ENCODE data around the gene IL27RA. TPM values are rescaled to one million over a fixed set of nuclear protein-coding genes. Genes with fewer than 3 reads are reported as not detected.

The IL27RA gene
- total RNA-seq, 1 donor from 2014 or later: 76.6 TPM

GRCh38 chr19:13992025-13992424 lies 39.5 kb upstream of the IL27RA start:
- Mint-ChIP-seq H3K27ac (no peak overlapping the region), H3K36me3 (ENCODE audit: low read depth) (peaks cover 23% of the 10 kb centered on the region), H3K4me3 (ENCODE audit: low read depth) (no peak overlapping the region), H3K9me3 (no peaks in the 10 kb centered on the region), H3K4me1 (ENCODE audit: low read depth) (peaks cover 18% of the 10 kb centered on the region), H3K27me3 (ENCODE audit: low read depth) (no peaks in the 10 kb centered on the region)
- intact Hi-C loops (cut with micrococcal nuclease): no loop called here
- DNase-seq (ENCODE audit: low spot score): no peak

GRCh38 chr19:13993590-13994300 lies 37.8 kb upstream of the IL27RA start:
- Mint-ChIP-seq H3K27ac (no peak overlapping the region), H3K4me1 (ENCODE audit: low read depth) (peaks cover 11% of the 10 kb centered on the region)
- intact Hi-C loops (cut with micrococcal nuclease): no loop called here

DNA sequence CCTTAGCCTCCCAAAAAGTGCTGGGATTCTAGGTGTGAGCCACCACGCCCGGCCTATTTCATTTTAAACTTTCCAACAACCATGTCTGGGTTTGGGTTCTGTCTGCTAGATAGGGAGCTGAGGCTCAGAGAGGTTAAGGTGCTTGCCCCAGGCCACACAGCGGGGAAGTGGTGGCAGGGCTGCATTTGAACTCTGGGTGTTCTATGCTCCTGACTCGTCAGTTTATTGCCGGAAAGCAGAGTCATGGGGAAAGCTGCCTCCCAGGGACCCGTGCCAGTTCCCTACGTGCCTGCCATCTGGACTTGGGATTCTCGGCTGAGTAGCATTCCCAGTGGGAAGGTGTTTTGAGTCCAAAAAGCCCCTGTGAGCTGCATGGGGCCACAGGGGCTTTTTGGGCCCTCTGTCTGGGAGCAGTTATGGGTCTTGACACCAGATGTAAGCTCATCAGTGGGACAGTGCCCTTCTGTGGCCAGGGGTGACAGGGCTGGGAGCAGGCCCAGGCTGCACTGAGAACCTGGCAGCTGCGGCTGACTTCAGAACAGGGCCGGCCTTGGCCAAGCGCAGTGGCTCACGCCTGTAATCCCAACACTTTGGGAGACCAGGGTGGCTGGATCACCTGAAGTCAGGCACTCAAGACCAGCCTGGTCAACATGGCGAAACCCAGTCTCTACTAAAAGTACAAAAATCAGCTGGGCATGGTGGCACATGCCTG lies 36.4 kb upstream of the IL27RA start:
- peaks cover 2% of the 10 kb centered on the region for H3K4me1 Mint-ChIP-seq (ENCODE audit: low read depth)
- H3K4me3 Mint-ChIP-seq (ENCODE audit: low read depth): no peak overlapping the region
- no peak overlapping the region for H3K27ac Mint-ChIP-seq
- H3K36me3 Mint-ChIP-seq (ENCODE audit: low read depth): peaks cover 29% of the 10 kb centered on the region
- intact Hi-C loops (cut with micrococcal nuclease): no loop called here
- no peak for DNase-seq (ENCODE audit: low spot score)
- H3K27me3 Mint-ChIP-seq (ENCODE audit: low read depth): no peaks in the 10 kb centered on the region
- H3K9me3 Mint-ChIP-seq: peaks cover 8% of the 10 kb centered on the region

More at GRCh38 chr19:13993590-13994300, 37.8 kb upstream of the IL27RA start:
- Mint-ChIP-seq H3K36me3 (ENCODE audit: low read depth) (peaks cover 31% of the 10 kb centered on the region), H3K9me3 (peaks cover 2% of the 10 kb centered on the region), H3K27me3 (ENCODE audit: low read depth) (no peaks in the 10 kb centered on the region), H3K4me3 (ENCODE audit: low read depth) (no peak overlapping the region)
- DNase-seq (ENCODE audit: low spot score): no peak

DNA sequence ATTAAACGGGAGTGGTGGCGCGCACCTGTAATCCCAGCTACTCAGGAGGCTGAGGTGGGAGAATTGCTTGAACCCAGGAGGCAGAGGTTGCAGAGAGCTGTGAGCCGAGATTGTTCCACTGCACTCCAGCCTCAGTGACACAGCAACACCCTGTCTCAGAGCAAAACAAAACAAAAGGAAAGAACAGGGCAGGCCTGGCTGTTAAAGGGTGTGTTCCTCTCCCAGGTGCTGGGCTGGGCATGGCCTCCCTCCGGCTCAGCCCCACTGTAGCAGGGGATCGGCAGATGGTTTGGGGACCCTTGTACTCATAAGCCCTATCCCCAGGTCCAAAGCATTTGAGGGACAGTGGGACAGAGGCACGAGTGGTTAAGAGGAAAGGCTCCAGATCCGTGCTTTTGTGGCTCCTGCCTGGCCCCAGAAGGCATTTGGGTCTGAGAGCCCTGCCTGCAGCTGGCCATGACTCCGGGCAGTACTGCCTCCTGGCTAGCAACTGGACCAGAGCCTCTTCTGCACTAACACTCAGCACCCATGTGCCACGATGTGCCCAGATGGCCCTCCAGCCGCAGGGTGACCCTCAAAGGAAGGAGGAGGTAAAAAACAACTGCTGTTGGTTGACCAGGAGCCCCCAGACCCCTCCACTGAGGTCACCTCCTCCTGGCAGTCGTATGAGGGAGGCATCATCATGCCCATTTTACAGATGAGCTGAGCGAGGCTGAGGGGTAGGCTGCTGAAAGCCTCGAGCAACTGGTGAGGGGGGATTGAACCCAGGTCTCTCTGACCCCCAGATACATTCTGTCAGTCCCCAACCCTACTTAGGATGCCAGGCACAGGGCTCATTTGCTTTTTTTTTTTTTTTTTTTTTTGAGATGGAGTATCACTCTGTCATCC lies 35.4 kb upstream of the IL27RA start:
- H3K27ac Mint-ChIP-seq: no peak overlapping the region

GRCh38 chr19:13996928-13997630 lies 34.5 kb upstream of the IL27RA start:
- Mint-ChIP-seq H3K4me3 (ENCODE audit: low read depth) (no peak overlapping the region), H3K4me1 (ENCODE audit: low read depth) (peaks cover 6% of the 10 kb centered on the region), H3K27ac (no peak overlapping the region), H3K27me3 (ENCODE audit: low read depth) (no peaks in the 10 kb centered on the region), H3K9me3 (peaks cover 8% of the 10 kb centered on the region), H3K36me3 (ENCODE audit: low read depth) (peaks cover 25% of the 10 kb centered on the region)
- no peak for DNase-seq (ENCODE audit: low spot score)
- intact Hi-C loops (cut with micrococcal nuclease): no loop called here

More for the DNA sequence above, 35.4 kb upstream of the IL27RA start:
- peaks cover 25% of the 10 kb centered on the region for H3K36me3 Mint-ChIP-seq (ENCODE audit: low read depth)
- H3K27me3 Mint-ChIP-seq (ENCODE audit: low read depth): no peaks in the 10 kb centered on the region
- H3K4me1 Mint-ChIP-seq (ENCODE audit: low read depth): peaks cover 3% of the 10 kb centered on the region
- peaks cover 8% of the 10 kb centered on the region for H3K9me3 Mint-ChIP-seq
- DNase-seq (ENCODE audit: low spot score): no peak
- H3K4me3 Mint-ChIP-seq (ENCODE audit: low read depth): no peak overlapping the region
- intact Hi-C loops (cut with micrococcal nuclease): no loop called here

DNA sequence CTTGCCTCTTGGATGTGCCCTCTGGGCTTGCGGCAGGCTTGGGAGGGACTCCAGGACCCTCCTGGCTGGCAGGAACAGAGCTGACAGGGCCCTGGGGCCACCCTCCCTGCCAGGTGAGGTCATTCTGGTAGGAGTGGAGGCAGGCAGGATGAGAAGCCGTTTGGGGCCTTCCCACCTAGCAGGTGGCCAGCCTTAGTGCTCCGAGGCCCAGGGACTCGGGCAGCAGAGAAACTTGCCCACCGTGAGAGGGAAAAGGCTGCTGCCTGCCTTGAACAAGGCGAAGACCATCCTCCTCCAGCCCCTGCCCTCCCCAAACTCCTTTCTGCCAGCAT lies 34.0 kb upstream of the IL27RA start:
- DNase-seq (ENCODE audit: low spot score): no peak
- intact Hi-C loops (cut with micrococcal nuclease): no loop called here
- Mint-ChIP-seq H3K9me3 (peaks cover 8% of the 10 kb centered on the region), H3K36me3 (ENCODE audit: low read depth) (peaks cover 25% of the 10 kb centered on the region), H3K4me3 (ENCODE audit: low read depth) (no peak overlapping the region), H3K27ac (no peak overlapping the region), H3K27me3 (ENCODE audit: low read depth) (no peaks in the 10 kb centered on the region), H3K4me1 (ENCODE audit: low read depth) (peaks cover 11% of the 10 kb centered on the region)

DNA sequence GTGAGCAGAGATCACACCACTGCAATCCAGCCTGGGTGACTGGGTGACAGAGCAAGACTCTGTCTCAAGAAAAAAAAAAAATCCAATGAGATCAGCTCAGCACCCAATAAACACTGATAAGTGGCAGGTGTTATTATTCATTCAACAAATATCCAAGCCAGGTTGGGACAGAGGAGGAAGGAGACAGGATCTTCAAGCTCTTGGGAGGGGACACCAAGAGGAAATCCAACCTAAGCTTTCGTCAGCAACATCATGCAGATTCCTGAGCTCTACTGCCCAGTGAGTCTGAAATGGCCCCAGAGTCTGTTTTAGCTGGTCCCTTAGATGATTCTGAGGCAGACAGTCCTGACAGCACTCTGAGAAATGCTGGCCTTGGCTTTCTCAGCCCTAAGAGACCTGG lies 33.1 kb upstream of the IL27RA start:
- H3K27me3 Mint-ChIP-seq (ENCODE audit: low read depth): no peaks in the 10 kb centered on the region
- peaks cover 19% of the 10 kb centered on the region for H3K4me1 Mint-ChIP-seq (ENCODE audit: low read depth)
- H3K4me3 Mint-ChIP-seq (ENCODE audit: low read depth): no peak overlapping the region
- peaks cover 8% of the 10 kb centered on the region for H3K9me3 Mint-ChIP-seq
- intact Hi-C loops (cut with micrococcal nuclease): no loop called here
- H3K27ac Mint-ChIP-seq: no peak overlapping the region
- H3K36me3 Mint-ChIP-seq (ENCODE audit: low read depth): peaks cover 25% of the 10 kb centered on the region
- DNase-seq (ENCODE audit: low spot score): no peak

GRCh38 chr19:13999085-13999484 lies 32.5 kb upstream of the IL27RA start:
- Mint-ChIP-seq H3K27me3 (ENCODE audit: low read depth) (no peaks in the 10 kb centered on the region), H3K4me1 (ENCODE audit: low read depth) (peaks cover 23% of the 10 kb centered on the region), H3K4me3 (ENCODE audit: low read depth) (no peak overlapping the region), H3K36me3 (ENCODE audit: low read depth) (peaks cover 25% of the 10 kb centered on the region), H3K9me3 (peaks cover 8% of the 10 kb centered on the region), H3K27ac (no peak overlapping the region)
- DNase-seq (ENCODE audit: low spot score): no peak
- intact Hi-C loops (cut with micrococcal nuclease): no loop called here

DNA sequence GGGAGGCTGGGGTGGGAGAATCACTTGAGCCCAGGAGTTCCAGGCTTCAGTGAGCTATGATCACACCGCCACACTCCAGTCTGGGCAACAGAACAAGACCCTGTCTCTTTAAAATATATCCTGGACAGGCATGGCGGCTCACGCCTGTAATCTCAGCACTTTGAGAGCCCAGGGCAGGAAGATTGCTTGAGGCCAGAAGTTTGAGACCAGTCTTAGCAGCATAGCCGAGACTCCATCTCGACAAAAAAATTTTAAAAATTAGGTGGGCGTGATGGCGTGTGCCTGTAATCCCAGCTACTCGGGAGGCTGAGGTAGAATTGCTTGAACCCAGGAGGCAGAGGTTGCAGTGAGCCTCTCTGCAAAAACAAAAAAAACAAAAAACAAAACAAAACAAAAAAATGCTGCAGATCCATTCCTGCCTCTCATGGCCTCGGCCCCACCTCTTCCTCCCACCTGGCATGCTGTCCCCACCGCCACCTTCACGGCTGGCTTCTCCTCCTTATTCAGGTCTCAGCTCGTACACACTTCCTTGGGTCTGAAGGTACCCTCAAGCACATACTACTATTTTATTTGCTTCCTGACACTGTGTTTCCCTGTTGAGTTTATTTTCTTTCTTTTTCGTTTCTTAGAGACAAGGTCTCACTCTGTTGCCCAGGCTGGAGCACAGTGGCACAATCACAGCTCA lies 30.7 kb upstream of the IL27RA start:
- Mint-ChIP-seq H3K36me3 (ENCODE audit: low read depth) (peaks cover 25% of the 10 kb centered on the region), H3K27me3 (ENCODE audit: low read depth) (no peaks in the 10 kb centered on the region), H3K4me3 (ENCODE audit: low read depth) (no peak overlapping the region), H3K9me3 (peaks cover 8% of the 10 kb centered on the region), H3K27ac (peak overlapping the region; percentile 24), H3K4me1 (ENCODE audit: low read depth) (peaks cover 35% of the 10 kb centered on the region)
- intact Hi-C loops (cut with micrococcal nuclease): no loop called here
- DNase-seq (ENCODE audit: low spot score): no peak

- Mint-ChIP-seq H3K27me3 (ENCODE audit: low read depth) (no peaks in the 10 kb centered on the region), H3K36me3 (ENCODE audit: low read depth) (peaks cover 25% of the 10 kb centered on the region), H3K27ac (peak overlapping the region; percentile 92), H3K4me1 (ENCODE audit: low read depth) (peaks cover 38% of the 10 kb centered on the region), H3K4me3 (ENCODE audit: low read depth) (peak overlapping the region; percentile 55), H3K9me3 (peaks cover 8% of the 10 kb centered on the region)
- intact Hi-C loops (cut with micrococcal nuclease): no loop called here
- DNase-seq (ENCODE audit: low spot score): no peak
Measured at GRCh38 chr19:14002571-14003250, 28.9 kb upstream of the IL27RA start.

DNA sequence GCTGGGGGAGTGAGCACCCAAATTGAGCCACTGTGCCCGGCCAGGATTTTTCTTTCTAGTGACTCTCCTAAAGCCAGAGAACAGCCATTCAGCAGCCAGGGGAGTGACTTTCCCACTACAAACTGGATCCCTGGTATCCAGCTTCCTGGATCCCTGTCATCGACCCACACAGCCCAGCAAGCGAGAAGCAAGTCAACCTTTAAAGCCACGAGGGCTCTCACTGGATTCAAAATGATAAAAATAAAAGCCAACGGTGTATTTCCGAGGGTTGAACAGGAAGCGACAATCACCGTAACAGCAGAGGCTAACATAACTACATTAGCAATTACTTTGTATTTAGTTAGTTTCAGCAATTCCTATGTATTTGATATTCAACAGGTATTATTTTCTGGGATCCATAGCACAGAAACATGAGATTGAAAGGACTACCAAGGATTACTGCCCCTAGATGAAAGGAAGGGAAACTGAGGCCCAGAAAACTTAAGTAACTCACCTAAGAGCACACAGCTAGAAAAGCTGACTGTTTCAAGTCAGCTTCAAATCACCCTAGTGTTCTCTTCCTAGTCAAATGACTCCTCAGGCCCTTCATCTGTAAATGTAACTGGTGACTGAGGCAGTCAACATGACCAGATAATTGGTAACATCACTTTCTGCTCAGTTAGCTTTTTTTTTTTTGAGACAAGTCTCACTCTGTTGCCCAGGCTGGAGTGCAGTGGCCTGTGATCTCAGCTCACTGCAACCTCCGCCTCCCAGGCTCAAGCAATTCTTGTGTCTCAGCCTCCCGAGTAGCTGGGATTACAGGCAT lies 28.1 kb upstream of the IL27RA start:
- peaks cover 8% of the 10 kb centered on the region for H3K9me3 Mint-ChIP-seq
- no peaks in the 10 kb centered on the region for H3K27me3 Mint-ChIP-seq (ENCODE audit: low read depth)
- peaks cover 38% of the 10 kb centered on the region for H3K4me1 Mint-ChIP-seq (ENCODE audit: low read depth)
- intact Hi-C loops (cut with micrococcal nuclease): no loop called here
- peak overlapping the region; percentile 55 for H3K4me3 Mint-ChIP-seq (ENCODE audit: low read depth)
- no peak for DNase-seq (ENCODE audit: low spot score)
- H3K27ac Mint-ChIP-seq: peak overlapping the region; percentile 92
- peaks cover 18% of the 10 kb centered on the region for H3K36me3 Mint-ChIP-seq (ENCODE audit: low read depth)

Measured in activated T-helper 2 cell treated with anti-CD3 and anti-CD28 coated beads, Interferon-gamma antibody, Interleukin-2, Interleukin-4, amounts not matched to agents 10 μg/mL and 5 μg/mL and 100 μg/mL, durations not matched to agents 14 hours and 24 hours and 36 hours (primary cell).